K562 (cell line): ENCODE results near the gene GSTO2. TPM values are rescaled to one million over a fixed set of nuclear protein-coding genes. Genes with fewer than 3 reads are reported as not detected.

Experiments
- ATAC-seq: fragments of 200-7000 bp; cut with Tn5 transposase; 3 replicates; pipeline ENCODE4 v1.9.1; 2020; ENCODE audit warnings: moderate library complexity
- BruUV-seq: library from RNA; stranded (reverse); fragments of 400-500 nt; replicated peaks from 2 replicates; lab custom pipeline; 2021; lab: Mats Ljungman, UMichigan
- CTCF ChIA-PET: fragments of 300-600 bp; formaldehyde crosslinking; extraction: SDS; loops from one replicate; lab custom pipeline; 2021; ENCODE audit warnings: low intra/inter-chr PET ratio; lab: Yijun Ruan, JAX
- POLR2A ChIA-PET: fragments of 300-600, 350-650 bp; sonication (Branson Sonifier 250); formaldehyde crosslinking; extraction: SDS; loops from one replicate; lab custom pipeline; 2021; ENCODE audit warnings: antibody characterized with exemption, inconsistent platforms; lab: Yijun Ruan, JAX
- DNase-seq, 4 experiments: peaks; one replicate each; pipeline versions ENCODE4 v3.0.0 to v3.0.0-alpha.2; 2011 to 2018; ENCODE audit warnings: low spot score in 3 of 4, mixed read lengths in 3 of 4; ENCODE audit errors: extremely low read depth in 1 of 4
- FAIRE-seq: peaks from 2 replicates; lab custom pipeline; 2011; peaks lifted over from hg19 to GRCh38; lab: Jason Lieb, UNC
- H2AFZ ChIP-seq: 2 replicates; pipeline ENCODE4 v1.6.0; 2011; ENCODE audit warnings: low read depth, low read length, control low read depth, inconsistent platforms
- H3K27ac ChIP-seq: fragments of 200-600 bp; 3 replicates; pipeline ENCODE4 v1.8.0; 2011; ENCODE audit warnings: low read depth, mild to moderate bottlenecking, control low read depth, inconsistent platforms, low read length, moderate library complexity, mixed read lengths; ENCODE audit errors: extremely low read depth
- H3K27me3 ChIP-seq, 2 experiments: fragments of 300-600 bp in 1 of 2; 2 replicates in 1 of 2; 3 replicates in 1 of 2; pipeline versions ENCODE4 v1.6.0 to v1.8.0; 2011; ENCODE audit warnings: inconsistent platforms in 2 of 2, low read length in 2 of 2, mild to moderate bottlenecking in 1 of 2, mixed read lengths in 1 of 2, moderate library complexity in 1 of 2; ENCODE audit not compliant: control insufficient read depth in 2 of 2, insufficient read depth in 2 of 2
- H3K36me3 ChIP-seq: fragments of 300-600 bp; 3 replicates; pipeline ENCODE4 v1.8.0; 2011; ENCODE audit warnings: mild to moderate bottlenecking, low read length, inconsistent platforms; ENCODE audit not compliant: control insufficient read depth, insufficient read depth
- H3K4me1 ChIP-seq, 2 experiments: fragments of 200-600 bp in 1 of 2; replicated peaks in 1 of 2; 2 replicates in 1 of 2; 3 replicates in 1 of 2; pipeline versions ENCODE4 v1.5.1 to v1.8.0; 2011; ENCODE audit warnings: inconsistent platforms in 2 of 2, low read length in 2 of 2, mild to moderate bottlenecking in 1 of 2, mixed read lengths in 1 of 2, moderate library complexity in 1 of 2; ENCODE audit not compliant: control insufficient read depth in 2 of 2, insufficient read depth in 2 of 2
- H3K4me2 ChIP-seq: 2 replicates; pipeline ENCODE4 v1.6.1; 2011; ENCODE audit warnings: low read length, control low read depth, inconsistent platforms, mixed read lengths; ENCODE audit not compliant: insufficient read depth
- H3K4me3 ChIP-seq: fragments of 200-600 bp; sonication (generic), shearing (Covaris generic); 2 replicates; pipeline ENCODE4 v1.5.1; 2016; ENCODE audit warnings: control low read depth, inconsistent platforms
- H3K79me2 ChIP-seq: fragments of 200-600 bp; 3 replicates; pipeline ENCODE4 v1.8.0; 2011; ENCODE audit warnings: low read length, inconsistent platforms; ENCODE audit not compliant: control insufficient read depth, insufficient read depth
- H3K9ac ChIP-seq, 2 experiments: 2 replicates each; pipeline versions ENCODE4 v1.6.0 to v1.6.1; 2011; ENCODE audit warnings: low read depth in 2 of 2, low read length in 2 of 2, control low read depth in 1 of 2, inconsistent platforms in 1 of 2, mild to moderate bottlenecking in 1 of 2, mixed read lengths in 1 of 2; ENCODE audit not compliant: insufficient read depth in 1 of 2
- H3K9me1 ChIP-seq: one replicate; pipeline ENCODE4 v1.6.0; 2011; ENCODE audit warnings: inconsistent platforms, mild to moderate bottlenecking, low read length, moderate library complexity; ENCODE audit not compliant: control insufficient read depth, insufficient read depth
- H3K9me3 ChIP-seq: replicated peaks from 2 replicates; pipeline ENCODE4 v1.5.1; 2011; ENCODE audit warnings: low read depth, low read length, inconsistent platforms; ENCODE audit not compliant: control insufficient read depth, insufficient read depth
- H4K20me1 ChIP-seq: replicated peaks from 2 replicates; pipeline ENCODE4 v1.6.1; 2011; ENCODE audit warnings: low read length, inconsistent platforms, mixed read lengths; ENCODE audit not compliant: control insufficient read depth, insufficient read depth
- ATF1 ChIP-seq, 2 experiments: fragments of 450-650 bp in 1 of 2; IDR thresholded peaks; 2 replicates each; pipeline ENCODE4 v1.6.1; 2016; ENCODE audit warnings: missing compliant biosample characterization in 1 of 2, missing genetic modification characterization in 1 of 2
- BCOR ChIP-seq: fragments of 450-650 bp; IDR thresholded peaks from 2 replicates; pipeline ENCODE4 v1.6.1; 2016
- BRD9 ChIP-seq: fragments of 450-650 bp; IDR thresholded peaks from 2 replicates; pipeline ENCODE4 v1.6.1; 2018; ENCODE audit warnings: low read depth; ENCODE audit not compliant: partially characterized antibody
- FUS ChIP-seq: fragments of 200-400 bp; formaldehyde crosslinking; optimal IDR thresholded peaks from 2 replicates; pipeline ENCODE3; 2017; ENCODE audit warnings: low read depth, low read length
- GATA2 ChIP-seq: sonication (generic); formaldehyde crosslinking; IDR thresholded peaks from 2 replicates; pipeline ENCODE4 v1.4.0; 2020; ENCODE audit warnings: mild to moderate bottlenecking, missing genetic modification reagents
- HDAC2 ChIP-seq: fragments of 450-650 bp; IDR thresholded peaks from 2 replicates; pipeline ENCODE4 v1.6.1; 2016; ENCODE audit warnings: mild to moderate bottlenecking
- NFRKB ChIP-seq: fragments of 450-650 bp; IDR thresholded peaks from 2 replicates; pipeline ENCODE4 v1.6.1; 2016; ENCODE audit warnings: low read depth
- RAD51 ChIP-seq: fragments of 450-650 bp; IDR thresholded peaks from 2 replicates; pipeline ENCODE4 v1.7.1; 2016; ENCODE audit warnings: low read depth, mild to moderate bottlenecking, borderline replicate concordance
- STAT5B ChIP-seq: fragments of 250-450 bp; sonication (Bioruptor Pico); IDR thresholded peaks from 2 replicates; pipeline ENCODE4 v1.8.0; 2021; ENCODE audit warnings: mild to moderate bottlenecking, inconsistent platforms
- TRIM24 ChIP-seq, 2 experiments: fragments of 450-650 bp; IDR thresholded peaks; 2 replicates each; pipeline ENCODE4 v1.6.1; 2016
- ZNF134 ChIP-seq: fragments of 250-450 bp; sonication (Bioruptor Pico); conservative IDR thresholded peaks from 2 replicates; pipeline ENCODE4 v1.4.0; 2020
- ZNF224 ChIP-seq: sonication (generic); formaldehyde crosslinking; IDR thresholded peaks from 2 replicates; pipeline ENCODE4 v1.8.0; 2022; ENCODE audit warnings: mild to moderate bottlenecking, missing genetic modification reagents
- ZNF311 ChIP-seq: fragments of 250-450 bp; sonication (Bioruptor Pico); IDR thresholded peaks from 2 replicates; pipeline ENCODE4 v1.4.0; 2020; ENCODE audit warnings: mild to moderate bottlenecking, moderate library complexity
- ZNF384 ChIP-seq: IDR thresholded peaks from 2 replicates; pipeline ENCODE4 v1.6.1; 2012; ENCODE audit warnings: low read depth, low read length, improper control_type of control experiment
- ZNF644 ChIP-seq: fragments of 200-800 bp; sonication (Bioruptor generic); IDR thresholded peaks from 2 replicates; pipeline ENCODE4 v1.6.1; 2016; ENCODE audit warnings: low read depth, missing genetic modification characterization, missing compliant biosample characterization
- WGBS: fragments of 100-300 bp; shearing (Covaris generic); methylation state at CpG from one replicate; pipeline ENCODE4 v1.1.6; 2016; ENCODE audit warnings: low coverage, mixed read lengths; ENCODE audit not compliant: insufficient coverage; ENCODE audit errors: missing lambda C conversion rate; 5-methylcytosine and 5-hydroxymethylcytosine counted together
- in situ Hi-C: fragments of 300-500 bp; cut with MboI; formaldehyde crosslinking; loops from 4 replicates; pipeline ENCODE4 v1.15.0; 2018; ENCODE audit warnings: inconsistent platforms, mixed read lengths
- intact Hi-C: fragments of 100-400 bp; cut with micrococcal nuclease; formaldehyde crosslinking; loops from 2 replicates; pipeline ENCODE4 v1.14.2; 2022
- polyA plus RNA-seq, 8 experiments: library from polyadenylated mRNA; depleted of rRNA in 4 of 8; stranded (reverse) in 5 of 8; unstranded in 3 of 8; fragments of >200 nt; fragmentation: Nextera tagmentation in 2 of 8; fragmentation: Illumina TruSeq in 1 of 8; extraction: Ambion mirVana in 2 of 8; extraction: Trizol in 1 of 8; gene quantifications; 2 replicates each; pipeline versions ENCODE4 v1.2.1 to v1.2.3, GENCODE V29; 2011 to 2014; ENCODE audit warnings: inconsistent platforms in 1 of 8, missing spikeins in 1 of 8
- total RNA-seq, 7 experiments: library from RNA; depleted of rRNA in 6 of 7; stranded (reverse); fragments of >200 nt in 6 of 7; fragmentation: Illumina TruSeq in 2 of 7; extraction: Trizol in 2 of 7; gene quantifications; 2 replicates each; pipeline versions ENCODE4 v1.2.1 to v1.2.3, GENCODE V29; 2011 to 2021; ENCODE audit warnings: low replicate concordance in 1 of 7
- TF ChIP-seq, protein P1 (sequence below): sonication (generic); formaldehyde crosslinking; IDR thresholded peaks from 2 replicates; pipeline ENCODE4 v1.8.1; 2022; ENCODE audit warnings: missing genetic modification reagents

The GSTO2 gene
- total and polyA plus RNA-seq, 9 of the 15 experiments (the other 6 are each of a cell fraction or from before 2014, with no cell fraction given) = 0.18 to 1.8 (median 0.90) TPM

DNA sequence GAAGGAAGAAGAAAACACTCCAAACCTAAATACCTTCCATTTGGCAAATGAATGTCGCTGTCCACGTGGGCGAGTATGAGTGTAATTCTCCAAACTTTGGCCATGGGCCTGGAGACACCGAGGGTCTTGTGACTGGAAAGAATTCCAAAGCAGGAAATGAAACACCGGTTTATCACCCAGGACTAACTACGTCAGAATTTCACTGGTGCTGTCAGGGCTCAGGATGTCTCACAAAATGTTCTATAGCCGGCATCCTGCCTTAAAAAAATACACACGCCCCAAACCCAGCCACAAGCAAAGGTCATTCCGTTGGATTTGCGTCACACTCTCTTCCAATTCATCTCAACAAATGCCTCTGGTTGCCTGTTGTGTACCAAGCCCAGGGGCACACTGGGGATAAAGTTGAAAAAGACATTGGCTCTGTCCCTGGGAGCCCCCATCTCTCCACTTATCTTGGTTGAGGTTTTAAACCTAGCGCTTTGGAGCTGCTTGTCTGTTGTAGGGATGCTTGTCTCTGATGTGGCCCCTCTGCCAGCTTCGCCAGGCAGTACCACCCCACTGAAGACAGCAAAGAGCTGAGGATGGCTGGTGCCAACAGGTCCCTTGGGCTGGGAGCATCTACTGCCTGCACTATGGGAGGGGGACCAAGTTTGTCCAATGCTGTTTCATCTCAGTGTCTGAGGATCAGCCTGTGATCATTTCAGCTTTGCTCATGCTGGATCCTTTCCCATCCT is 31.2 kb downstream of the GSTO2 start:
- H3K27me3 ChIP-seq = peaks cover 0 to 2% of the 10 kb centered on the region in 2 experiments; a peak in 1 of 5 replicates
- intact Hi-C loops (no loop called here), in situ Hi-C loops (no loop called here)
- no peak overlapping the region for H3K4me2 ChIP-seq
- H4K20me1 ChIP-seq = no peaks in the 10 kb centered on the region
- no peaks in the 10 kb centered on the region; the same call in 1 of the 2 replicates for H3K9me3 ChIP-seq
- H3K27ac ChIP-seq = no peak overlapping the region
- ATAC-seq = no peak
- no peaks in the 10 kb centered on the region; a peak in 1 of 5 replicates for H3K4me1 ChIP-seq
- TF ChIP-seq STAT5B (CRISPR knock-in tag) = no peak
- TF ChIP-seq ATF1 (CRISPR knock-in tag; IDR thresholded peaks at IDR 0.05) = no peak
- TF ChIP-seq ATF1 (tag; IDR thresholded peaks at IDR 0.05) = no peak
- no peak for TF ChIP-seq ZNF384
- no peak for TF ChIP-seq GATA2 (CRISPR knock-in tag)
- TF ChIP-seq ZNF644 (tag) = no peak
- no peak for TF ChIP-seq BCOR
- no peak for TF ChIP-seq TRIM24 (IDR thresholded peaks at IDR 0.05)
- no peak for TF ChIP-seq RAD51
- TF ChIP-seq ZNF311 (CRISPR knock-in tag) = no peak
- TF ChIP-seq ZNF224 (CRISPR knock-in tag) = no peak
- TF ChIP-seq NFRKB = no peak
- TF ChIP-seq FUS = no peak
- no peak for TF ChIP-seq HDAC2
- TF ChIP-seq, protein P1, sequence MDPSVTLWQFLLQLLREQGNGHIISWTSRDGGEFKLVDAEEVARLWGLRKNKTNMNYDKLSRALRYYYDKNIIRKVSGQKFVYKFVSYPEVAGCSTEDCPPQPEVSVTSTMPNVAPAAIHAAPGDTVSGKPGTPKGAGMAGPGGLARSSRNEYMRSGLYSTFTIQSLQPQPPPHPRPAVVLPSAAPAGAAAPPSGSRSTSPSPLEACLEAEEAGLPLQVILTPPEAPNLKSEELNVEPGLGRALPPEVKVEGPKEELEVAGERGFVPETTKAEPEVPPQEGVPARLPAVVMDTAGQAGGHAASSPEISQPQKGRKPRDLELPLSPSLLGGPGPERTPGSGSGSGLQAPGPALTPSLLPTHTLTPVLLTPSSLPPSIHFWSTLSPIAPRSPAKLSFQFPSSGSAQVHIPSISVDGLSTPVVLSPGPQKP (CRISPR knock-in tag) = no peak
- TF ChIP-seq BRD9 = no peak
- no peak for TF ChIP-seq ZNF134
- POLR2A ChIA-PET = interaction anchor here (0.7 kb wide), 1 partner anchor 137 kb away, joined by 3 read pairs; no protein-coding TSS in a partner anchor
- 28% methylated on average over 12 of the region's 12 CpGs for WGBS
- no peak for FAIRE-seq
- no peak overlapping the region for H3K4me3 ChIP-seq
- no peaks in the 10 kb centered on the region for H3K36me3 ChIP-seq
- no peak for DNase-seq
- no peak overlapping the region for H2AFZ ChIP-seq
- H3K9ac ChIP-seq = no peak overlapping the region
- no peaks in the 10 kb centered on the region for H3K9me1 ChIP-seq
- H3K79me2 ChIP-seq = no peaks in the 10 kb centered on the region
- no TSS peak for BruUV-seq
- CTCF ChIA-PET = no interaction called here
